GM19324 (cell line): ENCODE measurements around the gene UBE2G1.
"Not testable (repeated sequence)": the region's sequence is repeated elsewhere in the genome, so short reads cannot be mapped to it uniquely, and the experiment has no call there.

ENCODE experiments used
- ATAC-seq: cut with Tn5 transposase; IDR thresholded peaks from one replicate; pipeline ENCODE4 v1.9.1; 2021; ENCODE audit warnings: mild to moderate bottlenecking, moderate library complexity; ENCODE audit not compliant: unreplicated experiment, low FRiP score

Gene UBE2G1

DNA sequence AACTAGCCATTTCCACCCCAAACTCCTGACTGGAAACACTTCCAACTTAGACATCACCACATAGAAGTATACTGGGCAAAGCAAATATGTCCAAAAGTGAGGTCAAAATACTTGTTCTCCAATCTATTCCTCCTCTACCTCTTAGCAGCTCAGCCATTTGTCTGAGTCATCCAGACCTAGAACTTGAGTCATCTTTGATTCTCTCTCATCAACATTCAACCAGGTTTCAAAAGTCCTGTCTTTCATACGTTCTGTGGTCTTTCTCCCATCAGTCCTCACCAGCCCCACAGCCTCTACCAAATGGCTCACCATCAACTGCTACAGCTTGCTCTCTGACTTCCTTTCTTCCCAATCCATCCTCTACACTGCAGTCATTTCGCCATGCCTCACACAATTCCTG, 109.5 kb downstream of the UBE2G1 start:
- no peak for ATAC-seq

- not testable (repeated sequence) for ATAC-seq
Observed at GRCh38 chr17:4255271-4255670, 111.2 kb downstream of the UBE2G1 start.

DNA sequence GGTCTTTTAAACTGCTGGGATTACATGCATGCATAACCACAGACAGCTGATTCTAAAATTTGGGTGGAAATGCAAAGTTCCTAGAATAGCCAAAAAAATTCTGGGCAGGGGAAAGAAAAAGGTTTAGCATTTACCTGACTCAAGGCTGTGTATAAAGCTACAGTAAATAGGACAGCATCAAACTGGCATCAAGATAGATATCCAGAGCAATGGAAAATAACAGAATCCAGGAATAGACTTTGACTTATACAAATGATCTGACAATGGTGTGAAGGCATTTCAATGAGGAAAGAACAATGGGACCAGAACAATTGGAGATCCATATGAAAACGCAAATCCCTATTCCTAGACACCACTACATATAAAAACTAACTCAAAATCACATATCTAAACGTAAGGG, 115.6 kb downstream of the UBE2G1 start:
- no peak for ATAC-seq

DNA sequence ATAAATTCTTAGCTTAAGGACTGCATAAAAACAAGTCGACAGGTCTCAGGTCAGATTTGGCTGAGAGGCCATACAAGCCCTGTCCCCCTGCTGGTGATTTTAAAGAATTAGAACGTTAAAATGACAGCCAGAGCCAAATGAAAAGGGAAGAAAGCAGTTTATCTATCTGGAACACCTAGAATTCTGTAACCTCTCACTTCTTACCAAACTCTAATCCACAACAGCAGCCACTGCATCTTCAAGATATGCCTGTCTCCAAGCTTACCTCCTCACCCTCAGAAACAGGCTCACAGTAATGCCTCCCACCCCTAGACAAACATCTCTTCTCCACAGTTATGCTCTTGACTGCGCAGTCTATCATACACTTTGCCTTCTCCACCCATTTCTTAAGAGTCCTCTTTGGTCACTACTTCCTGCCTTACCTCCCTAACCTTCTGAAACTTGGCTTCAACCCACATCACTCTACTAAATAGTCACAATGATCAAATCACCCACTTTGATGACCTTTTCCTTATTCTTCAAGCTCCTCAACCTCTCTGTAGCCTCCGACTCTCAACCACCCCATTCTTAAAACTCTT, 116.9 kb downstream of the UBE2G1 start:
- no peak for ATAC-seq

GRCh38 chr17:4248504-4249277, 117.8 kb downstream of the UBE2G1 start:
- ATAC-seq, result no peak

- ATAC-seq, result no peak
Observed at GRCh38 chr17:4247971-4248388, 118.5 kb downstream of the UBE2G1 start.

- no peak for ATAC-seq
Observed at GRCh38 chr17:4247361-4247970, 119.0 kb downstream of the UBE2G1 start.

DNA sequence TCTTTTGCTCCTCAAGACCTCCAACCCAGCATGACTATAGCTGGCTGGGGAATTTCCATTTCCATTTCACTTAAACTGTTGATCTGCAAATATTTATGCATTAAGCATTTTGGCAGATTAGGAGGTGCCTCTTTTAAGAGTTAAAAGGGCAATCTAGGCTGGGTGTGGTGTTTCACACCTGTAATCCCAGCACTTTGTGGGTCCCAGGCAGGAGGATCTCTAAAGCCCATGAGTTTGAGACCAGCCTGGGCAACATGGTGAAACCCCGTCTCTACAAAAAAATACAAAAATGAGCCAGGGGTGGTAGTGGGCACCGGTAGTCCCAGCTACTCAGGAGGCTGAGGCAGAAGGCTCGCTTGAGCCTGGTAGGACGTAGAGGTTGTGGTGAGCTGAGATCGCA, 119.8 kb downstream of the UBE2G1 start:
- ATAC-seq, result no peak

DNA sequence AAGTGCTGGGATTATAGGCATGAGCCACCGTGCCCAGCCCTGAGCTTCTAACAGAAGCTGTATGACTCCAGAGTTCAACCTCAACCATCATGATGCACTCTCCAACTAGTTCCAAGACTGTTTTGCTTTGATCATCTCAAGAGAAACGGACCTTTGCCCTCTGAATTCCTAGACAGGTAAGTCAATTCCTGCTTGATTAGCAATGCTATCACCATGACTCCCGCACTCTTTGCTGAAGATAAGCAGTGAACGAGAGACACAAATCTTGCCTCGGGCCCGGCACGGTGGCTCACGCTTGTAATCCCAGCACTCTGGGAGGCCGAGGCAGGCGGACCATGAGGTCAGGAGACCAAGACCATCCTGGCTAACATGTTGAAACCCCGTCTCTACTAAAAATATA, 124.9 kb downstream of the UBE2G1 start:
- ATAC-seq, result no peak

- no peak for ATAC-seq
Observed at GRCh38 chr17:4236456-4236855, 130.0 kb downstream of the UBE2G1 start.

GRCh38 chr17:4235372-4236279, 130.8 kb downstream of the UBE2G1 start:
- ATAC-seq, result no peak

GRCh38 chr17:4234401-4234800, 132.1 kb downstream of the UBE2G1 start:
- no peak for ATAC-seq

DNA sequence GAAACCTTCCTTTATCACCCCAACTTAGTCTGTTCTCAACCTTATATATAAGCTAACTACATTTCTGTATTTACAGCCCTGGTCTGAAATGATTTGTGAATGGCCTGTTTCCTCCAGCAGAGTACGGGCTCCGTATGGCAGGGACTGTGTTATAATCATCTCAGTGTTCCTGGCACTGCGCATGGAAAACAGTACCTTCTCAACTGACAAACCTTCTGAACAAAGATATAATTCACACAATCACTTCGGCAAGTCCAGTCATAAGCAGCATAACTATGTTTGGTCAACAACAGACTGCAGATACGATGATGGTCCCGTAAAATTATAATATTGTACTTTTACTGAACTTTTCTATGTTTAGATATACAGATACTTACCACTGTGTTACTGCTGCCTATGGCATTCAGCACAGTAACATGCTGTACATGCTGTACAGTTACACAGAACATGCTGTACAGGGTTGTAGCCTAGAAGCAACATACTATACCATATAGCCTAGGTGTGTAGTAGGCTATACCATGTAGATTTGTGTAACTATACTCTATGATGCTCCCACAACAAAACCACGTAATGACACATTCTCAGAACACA, 132.7 kb downstream of the UBE2G1 start:
- no peak for ATAC-seq

GRCh38 chr17:4232168-4232813, 134.2 kb downstream of the UBE2G1 start:
- no peak for ATAC-seq

DNA sequence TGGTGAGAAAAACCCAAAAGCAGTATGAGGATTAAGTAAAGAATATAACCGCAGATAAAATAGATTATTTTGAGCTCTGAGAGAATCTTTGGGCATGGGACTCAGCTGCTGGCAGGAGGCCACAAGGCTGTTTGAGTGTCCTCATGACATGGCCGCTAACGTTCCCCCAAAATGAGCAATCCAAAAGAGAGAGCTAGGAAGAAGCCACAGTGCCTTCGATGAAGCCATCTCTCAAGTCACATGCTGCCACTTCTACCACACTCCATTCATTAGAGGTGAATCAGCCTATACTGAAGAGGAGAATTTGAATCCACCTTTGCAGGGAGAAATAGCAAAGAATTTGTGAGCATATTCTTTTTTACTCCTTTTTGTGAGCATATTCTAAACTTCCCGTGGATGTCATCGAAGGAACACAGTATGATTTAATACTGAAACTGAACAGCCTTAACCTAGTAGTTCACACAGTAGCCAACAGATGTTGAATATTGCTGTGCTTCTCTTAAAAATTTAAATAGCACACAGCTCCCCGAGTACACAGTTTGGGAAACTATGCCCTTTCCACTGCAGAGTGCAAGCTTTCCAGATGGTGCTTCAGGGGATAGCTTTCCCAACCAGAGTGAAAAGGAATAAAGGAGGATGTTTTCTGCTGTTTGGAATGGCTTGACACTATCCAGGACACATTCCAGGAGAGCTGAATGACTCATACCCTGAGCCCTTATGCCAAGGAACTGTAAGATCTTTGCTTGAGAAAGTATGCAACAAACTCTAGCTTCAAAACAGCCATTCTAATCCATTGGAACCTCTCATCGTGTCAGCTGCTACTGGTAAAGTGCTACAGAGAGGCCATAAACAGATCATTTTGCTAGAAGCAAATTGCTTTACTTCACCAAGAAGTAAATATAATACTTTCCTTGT, 136.6 kb downstream of the UBE2G1 start:
- no peak for ATAC-seq

DNA sequence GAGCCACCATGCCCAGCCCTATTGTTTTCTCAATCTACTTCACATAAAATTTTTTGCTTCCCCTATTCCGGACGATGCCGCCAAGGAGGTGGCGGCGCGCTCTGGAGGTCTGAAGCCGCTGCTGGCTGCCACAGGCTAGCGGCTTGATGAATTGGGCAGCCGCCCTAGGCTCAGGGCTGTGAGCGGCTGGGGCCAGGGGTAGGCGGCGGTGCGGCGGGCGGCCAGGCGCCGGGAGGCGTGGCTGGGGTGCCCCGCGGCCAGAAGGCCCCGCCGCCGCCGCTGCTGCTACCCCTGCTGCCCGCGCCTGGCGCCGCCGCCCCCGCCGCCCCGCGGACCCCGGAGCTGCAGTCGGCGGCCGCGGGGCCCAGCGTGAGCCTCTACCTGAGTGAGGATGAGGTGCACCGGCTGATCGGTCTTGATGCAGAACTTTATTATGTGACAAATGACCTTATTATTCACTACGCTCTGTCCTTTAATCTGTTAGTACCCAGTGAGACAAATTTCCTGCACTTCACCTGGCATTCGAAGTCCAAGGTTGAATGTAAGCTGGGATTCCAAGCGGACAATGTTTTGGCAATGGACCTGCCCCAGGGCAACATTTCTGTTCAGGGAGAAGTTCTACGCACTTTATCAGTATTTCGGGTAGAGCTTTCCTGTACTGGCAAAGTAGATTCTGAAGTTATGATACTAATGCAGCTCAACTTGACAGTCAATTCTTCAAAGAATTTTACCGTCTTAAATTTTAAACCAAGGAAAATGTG, 144.4 kb downstream of the UBE2G1 start:
- ATAC-seq, result no peak

DNA sequence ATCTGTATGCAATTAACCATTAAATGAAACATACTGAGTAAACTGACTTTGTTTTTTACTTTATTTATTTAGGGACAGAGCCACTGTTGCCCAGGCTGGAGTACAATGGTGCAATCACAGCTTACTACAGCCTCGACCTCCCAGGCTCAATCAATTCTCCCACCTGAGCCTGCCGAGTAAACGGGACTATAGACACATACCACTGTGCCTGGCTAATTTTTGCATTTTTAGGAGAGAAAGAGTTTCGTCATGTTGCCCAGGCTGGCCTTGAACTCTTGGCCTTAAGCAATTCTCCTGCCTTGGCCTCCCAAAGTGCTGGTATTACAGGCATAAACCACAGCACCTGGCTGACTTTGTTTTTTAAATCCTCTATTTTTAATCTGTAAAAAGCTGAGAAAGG, 145.3 kb downstream of the UBE2G1 start:
- no peak for ATAC-seq

GRCh38 chr17:4220655-4221054, 145.8 kb downstream of the UBE2G1 start:
- no peak for ATAC-seq
